ENCODE data around the gene LAMA3.

Gene LAMA3

GRCh38 chr18:23661735-23662308 is 27.4 kb upstream of the LAMA3 start:
- Histone ChIP-seq H3K27me3 (ENCODE audit: insufficient read depth, low read length, poor library complexity, severe bottlenecking) (peaks cover 16% of the 10 kb centered on the region), H3F3A (ENCODE audit: low read depth) (no peaks in the 10 kb centered on the region), H3K4me3 (ENCODE audit: low read length, poor library complexity, severe bottlenecking) (peak overlapping the region; percentile 71), H4K20me1 (ENCODE audit: insufficient read depth, low read length, poor library complexity, severe bottlenecking) (no peaks in the 10 kb centered on the region), H3K4me2 (ENCODE audit: low read depth, low read length, poor library complexity, severe bottlenecking) (peak overlapping the region; percentile 80), H3K4me1 (ENCODE audit: insufficient read depth, low read length, poor library complexity, severe bottlenecking) (peaks cover 15% of the 10 kb centered on the region), H3K9me3 (ENCODE audit: insufficient read depth, low read depth, low read length) (no peaks in the 10 kb centered on the region), H3K9me2 (replicated peaks; ENCODE audit: low read depth, low read length) (no peaks in the 10 kb centered on the region), H3K9ac (ENCODE audit: low read depth, low read length, poor library complexity, severe bottlenecking) (no peak overlapping the region), H3K36me3 (ENCODE audit: insufficient read depth, low read length) (no peaks in the 10 kb centered on the region), H3K79me2 (ENCODE audit: insufficient read depth, low read length) (no peaks in the 10 kb centered on the region), H2AFZ (ENCODE audit: low read length) (no peak overlapping the region)
- TF ChIP-seq CTCF (conservative IDR thresholded peaks at IDR 0.05; ENCODE audit: low read length) = no peak
- TF ChIP-seq EZH2phosphoT487 (IDR thresholded peaks at IDR 0.05; ENCODE audit: borderline replicate concordance) = no peak

- peak within 1 kb of the TSS; percentile 71 for H3K4me3 ChIP-seq (ENCODE audit: low read length, poor library complexity, severe bottlenecking)
- peaks cover 15% of the 10 kb centered on the region for H3K4me1 ChIP-seq (ENCODE audit: insufficient read depth, low read length, poor library complexity, severe bottlenecking)
- H4K20me1 ChIP-seq (ENCODE audit: insufficient read depth, low read length, poor library complexity, severe bottlenecking) = no peaks in the 10 kb centered on the region
- peaks cover 16% of the 10 kb centered on the region for H3K27me3 ChIP-seq (ENCODE audit: insufficient read depth, low read length, poor library complexity, severe bottlenecking)
- TF ChIP-seq CTCF (conservative IDR thresholded peaks at IDR 0.05; ENCODE audit: low read length) (no peak), EZH2phosphoT487 (IDR thresholded peaks at IDR 0.05; ENCODE audit: borderline replicate concordance) (no peak)
- H3K9ac ChIP-seq (ENCODE audit: low read depth, low read length, poor library complexity, severe bottlenecking) = peak within 1 kb of the TSS; percentile 29
- peak within 1 kb of the TSS; percentile 85 for H2AFZ ChIP-seq (ENCODE audit: low read length)
- no peaks in the 10 kb centered on the region for H3K9me2 ChIP-seq (replicated peaks; ENCODE audit: low read depth, low read length)
- no peaks in the 10 kb centered on the region for H3K79me2 ChIP-seq (ENCODE audit: insufficient read depth, low read length)
- H3K9me3 ChIP-seq (ENCODE audit: insufficient read depth, low read depth, low read length) = no peaks in the 10 kb centered on the region
- H3K4me2 ChIP-seq (ENCODE audit: low read depth, low read length, poor library complexity, severe bottlenecking) = peak within 1 kb of the TSS; percentile 80
- H3F3A ChIP-seq (ENCODE audit: low read depth) = no peaks in the 10 kb centered on the region
- no peaks in the 10 kb centered on the region for H3K36me3 ChIP-seq (ENCODE audit: insufficient read depth, low read length)
Measured at GRCh38 chr18:23662309-23663263, 26.7 kb upstream of the LAMA3 start, which contains the start of gene ANKRD29. Gene ANKRD29, minus strand, starts transcription at chr18:23662911. Its CDS starts 181 bp downstream, at chr18:23662730.

GRCh38 chr18:23664674-23665073 is 24.6 kb upstream of the LAMA3 start:
- H3K36me3 ChIP-seq (ENCODE audit: insufficient read depth, low read length) = no peaks in the 10 kb centered on the region
- no peak overlapping the region for H3K9ac ChIP-seq (ENCODE audit: low read depth, low read length, poor library complexity, severe bottlenecking)
- H2AFZ ChIP-seq (ENCODE audit: low read length) = no peak overlapping the region
- H4K20me1 ChIP-seq (ENCODE audit: insufficient read depth, low read length, poor library complexity, severe bottlenecking) = no peaks in the 10 kb centered on the region
- H3K9me2 ChIP-seq (replicated peaks; ENCODE audit: low read depth, low read length) = no peaks in the 10 kb centered on the region
- no peaks in the 10 kb centered on the region for H3K79me2 ChIP-seq (ENCODE audit: insufficient read depth, low read length)
- no peak overlapping the region for H3K4me3 ChIP-seq (ENCODE audit: low read length, poor library complexity, severe bottlenecking)
- no peaks in the 10 kb centered on the region for H3F3A ChIP-seq (ENCODE audit: low read depth)
- peaks cover 15% of the 10 kb centered on the region for H3K4me1 ChIP-seq (ENCODE audit: insufficient read depth, low read length, poor library complexity, severe bottlenecking)
- H3K4me2 ChIP-seq (ENCODE audit: low read depth, low read length, poor library complexity, severe bottlenecking) = no peak overlapping the region
- H3K9me3 ChIP-seq (ENCODE audit: insufficient read depth, low read depth, low read length) = no peaks in the 10 kb centered on the region
- peaks cover 16% of the 10 kb centered on the region for H3K27me3 ChIP-seq (ENCODE audit: insufficient read depth, low read length, poor library complexity, severe bottlenecking)
- TF ChIP-seq EZH2phosphoT487 (IDR thresholded peaks at IDR 0.05; ENCODE audit: borderline replicate concordance) (no peak), CTCF (conservative IDR thresholded peaks at IDR 0.05; ENCODE audit: low read length) (no peak)

Measured in Loucy (cell line).